ENCODE data around the gene MDM2.
A peak's percentile ranks its signal among the peaks of the same experiment; 100 is the strongest.

Gene MDM2

DNA sequence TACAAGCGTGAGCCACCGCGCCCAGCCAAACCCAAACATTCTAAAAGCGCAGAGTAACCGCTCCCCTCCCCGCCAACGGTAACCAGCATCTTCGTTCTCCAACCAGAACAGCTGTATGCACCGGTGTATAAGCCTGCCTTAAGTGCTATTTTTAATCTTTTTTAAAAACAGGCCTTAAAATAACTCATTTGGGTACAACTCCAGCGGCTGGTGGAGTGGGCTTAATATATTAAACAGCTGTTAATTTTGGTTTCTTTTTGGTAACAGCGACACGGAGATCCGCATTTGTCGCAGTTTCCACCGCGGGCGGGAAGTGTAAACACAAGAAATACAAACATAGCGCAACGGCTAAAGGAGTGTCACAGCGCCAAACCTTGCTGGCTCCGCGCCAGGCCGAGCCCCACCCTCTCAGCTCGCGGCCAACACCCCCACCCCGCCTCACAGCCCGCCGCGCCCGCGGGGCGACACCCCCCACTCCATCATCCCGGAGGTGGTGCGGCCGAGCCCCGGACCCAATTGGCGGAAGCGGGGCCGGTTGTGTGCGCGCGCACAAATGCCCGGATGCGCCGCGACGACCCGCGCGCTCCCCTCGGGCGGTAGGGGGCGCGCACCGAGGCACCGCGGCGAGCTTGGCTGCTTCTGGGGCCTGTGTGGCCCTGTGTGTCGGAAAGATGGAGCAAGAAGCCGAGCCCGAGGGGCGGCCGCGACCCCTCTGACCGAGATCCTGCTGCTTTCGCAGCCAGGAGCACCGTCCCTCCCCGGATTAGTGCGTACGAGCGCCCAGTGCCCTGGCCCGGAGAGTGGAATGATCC lies at the start of gene MDM2:
Gene MDM2, plus strand, starts transcription at position 602 of the 812 bp plus-strand sequence. CDS start 301 bp downstream, outside the sequence.
- FAIRE-seq: peak; percentile 61

DNA sequence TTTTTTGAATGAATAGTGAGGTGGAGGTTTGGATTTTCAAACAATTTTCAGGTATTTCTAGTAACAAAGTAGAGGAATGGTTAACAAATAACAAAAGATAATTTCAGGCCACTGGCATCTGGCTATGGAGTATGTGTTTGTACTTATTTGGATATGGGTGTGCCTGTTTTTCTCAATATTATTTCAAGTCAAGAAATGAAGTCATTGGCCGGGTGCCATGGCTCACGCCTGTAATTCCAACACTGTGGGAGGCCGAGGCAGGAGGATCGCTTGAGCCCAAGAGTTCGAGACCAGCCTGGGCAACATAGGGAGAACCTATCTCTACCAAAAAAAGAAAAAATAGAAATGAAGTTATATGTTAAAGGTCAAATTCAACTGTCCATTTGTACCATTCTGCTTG lies 48.1 kb upstream of the MDM2 start:
- FAIRE-seq: no peak

GRCh38 chr12:68760806-68761441 lies 47.1 kb upstream of the MDM2 start:
- no peak for FAIRE-seq

DNA sequence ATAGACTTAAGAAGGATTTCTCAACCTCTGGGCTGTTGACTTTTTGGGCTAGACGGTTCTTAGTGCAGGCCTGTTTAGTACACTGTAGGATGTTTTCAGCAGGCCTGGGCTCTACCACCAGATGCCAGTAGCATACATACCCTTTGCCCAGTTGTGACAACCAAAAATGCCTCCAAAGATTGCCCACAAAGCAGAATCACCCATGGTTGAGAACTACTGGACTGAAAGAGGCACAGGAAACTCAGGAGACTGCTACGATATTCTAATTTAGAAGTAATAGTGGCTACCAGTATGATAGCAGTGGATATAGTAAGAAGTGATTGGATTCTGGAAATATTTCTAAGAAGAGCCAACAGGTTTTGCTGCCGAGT lies 46.5 kb upstream of the MDM2 start:
- no peak for FAIRE-seq

DNA sequence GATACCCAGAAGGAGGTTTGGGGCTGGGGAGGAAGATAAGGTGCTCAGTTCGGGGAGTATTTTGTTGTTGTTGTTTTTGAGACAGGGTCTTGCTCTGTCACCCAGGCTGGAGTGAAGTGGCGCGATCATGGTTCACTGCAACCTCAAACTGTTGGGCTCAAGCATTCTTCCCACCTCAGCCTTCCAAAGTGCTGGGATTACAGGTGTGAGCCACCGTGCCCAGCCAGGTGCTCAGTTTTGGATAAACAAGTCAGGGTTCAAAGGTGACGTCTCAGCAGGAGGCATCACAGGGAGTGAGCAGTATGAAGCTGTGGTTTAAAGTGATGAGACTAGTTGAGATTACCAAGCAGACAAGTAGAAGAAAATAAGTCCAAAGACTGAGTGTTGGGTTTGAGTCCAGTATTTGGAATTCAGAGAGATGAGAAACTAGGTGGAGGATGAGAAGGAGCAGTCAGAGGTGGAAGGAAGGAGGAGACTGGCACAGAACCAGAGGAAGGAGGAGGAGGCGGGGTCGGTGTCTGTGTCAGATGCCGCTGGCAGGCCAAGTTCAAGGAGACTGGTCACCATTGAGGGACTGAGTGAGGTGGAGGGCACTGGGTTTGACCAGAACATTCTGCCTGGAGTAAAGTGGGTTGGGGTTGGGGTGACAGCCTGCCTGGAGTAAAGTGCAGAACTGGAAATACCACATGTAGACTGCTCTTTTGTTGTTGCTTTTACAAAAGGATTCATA lies 45.9 kb upstream of the MDM2 start:
- no peak for FAIRE-seq

DNA sequence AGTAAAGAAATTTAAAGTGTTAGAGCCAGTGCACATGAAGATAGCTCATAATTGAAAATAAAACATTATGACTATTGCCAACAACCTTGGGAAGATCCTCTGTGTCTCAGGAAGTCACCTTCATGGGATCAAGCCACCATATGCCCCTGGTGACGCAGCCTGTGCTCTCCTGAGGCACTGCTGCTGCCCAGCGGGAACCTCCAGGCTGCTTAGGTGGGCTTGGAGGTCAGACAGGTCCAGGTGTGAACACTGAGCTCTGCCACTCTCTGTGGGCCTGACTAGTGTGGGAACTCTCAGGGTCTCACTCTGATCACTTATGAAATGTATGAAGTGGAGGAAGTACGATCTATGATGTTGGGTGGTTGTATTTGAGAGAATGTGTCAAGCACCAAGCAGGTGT lies 45.3 kb upstream of the MDM2 start:
- no peak for FAIRE-seq

GRCh38 chr12:68765696-68766095 lies 42.3 kb upstream of the MDM2 start:
- FAIRE-seq: peak; percentile 47

GRCh38 chr12:68766646-68767045 lies 41.3 kb upstream of the MDM2 start:
- no peak for FAIRE-seq

- FAIRE-seq: no peak
Measured at GRCh38 chr12:68767191-68767590, 40.8 kb upstream of the MDM2 start.

GRCh38 chr12:68768431-68768939 lies 39.5 kb upstream of the MDM2 start:
- FAIRE-seq: no peak

DNA sequence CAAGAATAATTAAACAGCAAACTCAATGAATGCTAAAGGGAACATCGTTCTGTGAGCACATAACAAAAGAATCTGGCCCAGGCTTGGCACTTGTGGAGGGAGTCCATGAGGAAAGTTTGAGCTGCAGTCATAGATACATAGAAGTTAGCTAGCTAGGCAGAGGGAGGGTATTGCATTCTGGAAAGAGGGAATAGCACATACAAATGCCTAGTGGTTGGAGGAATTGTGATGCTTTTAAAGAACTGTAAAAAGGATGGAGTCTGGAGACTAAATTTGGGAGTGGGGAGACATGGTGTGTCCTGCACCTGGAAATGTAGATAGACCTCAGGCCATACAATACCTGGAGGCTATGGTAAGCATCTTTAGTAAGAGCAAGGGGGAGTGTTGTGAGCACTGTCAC lies 38.0 kb upstream of the MDM2 start:
- FAIRE-seq: no peak

- FAIRE-seq: no peak
Measured at GRCh38 chr12:68771223-68771925, 36.6 kb upstream of the MDM2 start.

GRCh38 chr12:68772714-68773113 lies 35.3 kb upstream of the MDM2 start:
- no peak for FAIRE-seq

- no peak for FAIRE-seq
Measured at GRCh38 chr12:68773582-68773981, 34.4 kb upstream of the MDM2 start.

GRCh38 chr12:68775121-68775630 lies 32.8 kb upstream of the MDM2 start:
- FAIRE-seq: no peak

DNA sequence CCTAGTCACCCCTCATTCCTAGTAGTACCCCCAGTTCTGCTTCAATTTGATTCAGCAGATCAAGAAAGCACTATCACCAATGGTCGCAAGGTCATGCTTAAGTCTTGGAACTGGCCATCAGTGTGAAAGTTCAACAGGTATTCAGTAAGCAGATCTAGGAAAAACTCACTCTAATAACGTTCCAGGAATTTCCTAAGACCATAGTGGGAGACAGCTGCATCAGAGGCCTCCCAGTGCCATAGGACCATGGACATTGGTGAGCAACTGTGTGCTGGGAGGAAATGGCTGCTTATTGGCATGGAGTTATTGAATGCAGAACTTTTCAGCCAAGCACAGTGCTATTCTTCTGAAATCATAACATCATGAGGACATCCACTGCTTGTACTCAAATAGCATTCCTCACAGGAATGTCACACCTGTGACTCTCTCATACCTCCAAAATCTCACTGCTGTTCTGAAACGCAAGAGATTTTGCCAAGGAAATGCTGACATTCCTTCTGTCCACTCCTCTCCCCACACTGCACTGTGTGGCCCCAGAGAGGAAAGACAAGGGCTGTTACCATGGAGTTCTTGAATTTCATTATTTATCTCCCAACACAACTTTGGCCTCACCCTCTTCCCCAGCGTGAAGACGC lies 30.9 kb upstream of the MDM2 start:
- FAIRE-seq: no peak

DNA sequence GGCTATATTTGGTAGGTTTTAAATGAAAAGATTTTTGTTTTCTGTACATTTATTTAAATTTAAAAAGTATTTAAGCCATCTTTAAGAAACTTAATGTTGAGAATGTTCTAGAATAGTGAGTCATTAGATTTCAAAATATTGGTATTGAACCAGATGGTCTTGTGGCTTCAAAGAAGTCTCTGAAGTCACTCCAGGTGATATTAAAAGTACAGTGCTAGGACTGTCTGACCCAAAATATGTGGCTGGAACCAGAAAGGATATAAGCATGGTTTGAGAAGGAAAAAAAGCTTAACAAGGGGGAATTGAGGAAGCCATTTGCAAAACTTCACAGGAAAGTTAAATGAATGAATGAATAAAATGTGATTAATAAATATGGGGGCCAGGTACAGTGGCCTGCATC lies 28.7 kb upstream of the MDM2 start:
- no peak for FAIRE-seq

DNA sequence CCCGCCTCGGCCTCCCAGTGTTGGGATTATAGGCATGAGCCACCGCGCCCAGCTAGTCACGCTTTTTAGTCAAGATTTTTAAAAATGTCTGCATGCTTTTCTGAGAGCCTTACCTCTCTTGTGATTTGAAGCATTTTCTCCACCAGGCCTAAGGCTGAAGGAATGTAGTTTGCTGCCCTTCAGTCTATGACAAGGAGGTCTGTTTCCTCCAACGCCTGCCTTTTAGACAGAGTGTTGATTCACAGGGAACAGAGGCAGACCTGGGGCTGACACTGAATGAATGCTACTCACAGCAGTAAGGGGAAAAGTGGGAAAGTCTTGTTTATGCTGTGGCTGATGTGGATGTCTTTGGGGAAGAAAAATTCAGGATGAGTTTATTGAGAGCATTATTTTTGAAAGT lies 27.2 kb upstream of the MDM2 start:
- FAIRE-seq: no peak

DNA sequence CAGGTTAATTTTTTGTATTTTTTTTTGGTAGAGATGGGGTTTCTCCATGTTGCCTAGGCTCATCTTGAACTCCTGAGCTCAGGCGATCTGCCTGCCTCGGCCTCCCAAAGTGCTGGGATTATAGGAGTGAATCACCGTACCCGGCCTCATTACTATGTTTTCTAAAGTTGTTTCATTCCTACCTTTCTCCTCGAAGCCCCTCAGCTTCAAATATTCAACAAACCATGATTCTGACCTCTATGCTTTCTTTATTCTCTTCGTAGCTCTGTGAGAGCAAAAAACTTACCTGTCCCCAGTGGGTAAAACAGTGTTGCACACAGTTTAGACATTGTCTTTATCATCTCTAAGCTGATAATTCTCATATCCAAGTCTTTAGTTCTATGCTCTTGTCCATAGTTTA lies 26.2 kb upstream of the MDM2 start:
- no peak for FAIRE-seq

DNA sequence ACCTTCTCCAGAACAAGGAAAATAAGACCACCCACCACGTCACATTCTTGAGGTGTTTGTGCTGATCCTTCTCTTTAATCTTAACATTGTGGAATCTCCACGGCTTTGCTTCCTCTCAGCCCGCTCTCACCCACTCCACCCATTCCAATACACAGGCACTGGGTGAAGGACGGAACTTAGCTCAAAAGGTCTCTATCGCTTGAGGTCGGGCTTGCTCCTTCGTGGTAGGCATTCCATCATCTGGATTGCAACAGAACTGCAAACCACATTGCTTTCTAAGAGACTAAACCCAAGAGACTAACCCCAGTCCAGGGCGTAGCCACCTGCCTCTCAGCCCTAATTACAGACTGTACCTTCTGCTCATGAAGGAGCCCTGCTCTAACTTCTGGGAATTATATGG lies 24.0 kb upstream of the MDM2 start:
- FAIRE-seq: no peak

GRCh38 chr12:68785358-68785757 lies 22.6 kb upstream of the MDM2 start:
- FAIRE-seq: no peak

DNA sequence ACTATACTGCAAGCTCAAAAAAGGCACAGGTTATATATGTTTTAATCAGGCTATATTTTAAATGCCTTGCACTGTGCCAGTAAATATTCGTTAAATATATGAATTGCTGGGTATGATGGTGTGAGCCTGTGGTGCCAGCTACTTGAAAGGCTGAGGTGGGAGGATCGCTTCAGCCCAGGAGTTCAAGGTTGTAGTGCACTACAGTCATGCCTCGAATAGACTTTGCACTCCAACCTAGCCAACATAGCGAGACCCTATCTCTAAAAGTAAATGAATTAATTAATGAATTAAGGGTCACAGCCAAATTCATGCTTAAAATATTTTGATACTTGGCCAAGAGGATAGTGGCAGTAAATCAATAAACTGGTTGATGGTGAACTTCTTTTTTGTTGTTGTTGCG lies 22.2 kb upstream of the MDM2 start:
- FAIRE-seq: no peak
